Measurements from ENCODE around the gene TNNC2.

Gene TNNC2

DNA sequence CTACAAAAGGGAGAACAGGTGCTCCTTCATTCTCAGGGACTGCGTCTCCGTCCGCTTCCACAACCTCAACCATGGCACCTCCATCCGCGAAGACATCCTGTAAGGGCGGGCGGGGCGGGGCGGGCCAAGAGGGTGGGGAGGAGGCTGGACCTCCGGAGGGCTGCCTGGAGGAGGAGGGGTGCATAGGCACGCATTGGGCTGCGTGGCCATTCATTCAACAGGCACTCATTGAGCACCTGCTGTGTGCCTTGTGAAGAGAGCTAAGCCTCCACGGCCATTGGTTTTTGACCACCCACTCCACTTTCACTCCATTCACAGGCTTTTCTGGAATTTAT, 30.7 kb upstream of the TNNC2 start:
- peak; percentile 82 for DNase-seq (ENCODE audit: low read depth)
- TF ChIP-seq, protein P1, sequence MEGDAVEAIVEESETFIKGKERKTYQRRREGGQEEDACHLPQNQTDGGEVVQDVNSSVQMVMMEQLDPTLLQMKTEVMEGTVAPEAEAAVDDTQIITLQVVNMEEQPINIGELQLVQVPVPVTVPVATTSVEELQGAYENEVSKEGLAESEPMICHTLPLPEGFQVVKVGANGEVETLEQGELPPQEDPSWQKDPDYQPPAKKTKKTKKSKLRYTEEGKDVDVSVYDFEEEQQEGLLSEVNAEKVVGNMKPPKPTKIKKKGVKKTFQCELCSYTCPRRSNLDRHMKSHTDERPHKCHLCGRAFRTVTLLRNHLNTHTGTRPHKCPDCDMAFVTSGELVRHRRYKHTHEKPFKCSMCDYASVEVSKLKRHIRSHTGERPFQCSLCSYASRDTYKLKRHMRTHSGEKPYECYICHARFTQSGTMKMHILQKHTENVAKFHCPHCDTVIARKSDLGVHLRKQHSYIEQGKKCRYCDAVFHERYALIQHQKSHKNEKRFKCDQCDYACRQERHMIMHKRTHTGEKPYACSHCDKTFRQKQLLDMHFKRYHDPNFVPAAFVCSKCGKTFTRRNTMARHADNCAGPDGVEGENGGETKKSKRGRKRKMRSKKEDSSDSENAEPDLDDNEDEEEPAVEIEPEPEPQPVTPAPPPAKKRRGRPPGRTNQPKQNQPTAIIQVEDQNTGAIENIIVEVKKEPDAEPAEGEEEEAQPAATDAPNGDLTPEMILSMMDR (IDR thresholded peaks at IDR 0.05; ENCODE audit: insufficient read depth, low read depth, low read length, missing control alignments) = no peak
- H3K4me3 ChIP-seq (ENCODE audit: low read depth, low read length) = peak overlapping the region; percentile 81

DNA sequence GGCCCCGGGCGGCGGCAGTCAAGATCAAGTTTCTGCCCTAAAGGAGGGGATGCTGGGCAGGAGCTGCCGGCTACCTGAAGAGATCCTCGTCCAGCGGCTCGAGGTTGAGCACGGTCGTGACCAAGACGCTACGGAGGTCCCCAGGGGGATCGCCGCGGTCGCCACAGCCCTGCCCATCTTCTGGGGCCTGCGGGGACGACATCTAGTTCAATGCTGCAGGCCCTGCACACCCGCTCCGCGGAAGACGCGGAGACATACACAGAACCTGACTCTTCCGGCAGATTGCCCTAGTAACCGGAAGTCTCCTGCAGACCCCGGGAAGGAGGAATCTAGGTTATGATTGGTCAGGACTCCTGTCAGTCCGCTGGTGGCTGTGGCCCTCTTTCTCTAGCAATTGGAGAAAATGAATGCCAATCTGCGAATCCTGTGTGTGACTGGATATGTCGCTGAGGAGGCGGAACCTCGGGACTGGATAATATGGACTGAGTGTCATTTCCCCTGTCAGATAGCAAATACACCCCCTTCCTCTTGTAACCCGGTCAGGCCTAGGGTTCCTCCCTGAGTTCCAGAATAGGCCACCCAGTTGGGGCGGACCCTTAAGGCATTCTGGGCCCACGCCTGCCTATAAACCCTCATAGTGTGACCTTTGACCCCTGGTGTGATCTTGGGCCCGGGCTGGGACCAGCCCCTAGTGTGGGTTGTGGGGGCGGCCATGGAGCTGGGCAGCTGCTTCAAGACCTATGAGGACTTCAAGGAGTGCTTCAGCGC, 30.2 kb upstream of the TNNC2 start, which contains the start of the genes ACOT8 and ZSWIM3:
ACOT8 (minus strand) TSS at position 279 of the 768 bp plus-strand sequence; CDS start at position 202, 77 bp downstream.
ZSWIM3 (plus strand) TSS at position 501 of the 768 bp plus-strand sequence; CDS start at position 713, 212 bp downstream.
- peak; percentile 100 for DNase-seq (ENCODE audit: low read depth)
- TF ChIP-seq, protein P1 (IDR thresholded peaks at IDR 0.05; ENCODE audit: insufficient read depth, low read depth, low read length, missing control alignments) = no peak
- peak within 1 kb of the TSS; percentile 81 for H3K4me3 ChIP-seq (ENCODE audit: low read depth, low read length)

DNA sequence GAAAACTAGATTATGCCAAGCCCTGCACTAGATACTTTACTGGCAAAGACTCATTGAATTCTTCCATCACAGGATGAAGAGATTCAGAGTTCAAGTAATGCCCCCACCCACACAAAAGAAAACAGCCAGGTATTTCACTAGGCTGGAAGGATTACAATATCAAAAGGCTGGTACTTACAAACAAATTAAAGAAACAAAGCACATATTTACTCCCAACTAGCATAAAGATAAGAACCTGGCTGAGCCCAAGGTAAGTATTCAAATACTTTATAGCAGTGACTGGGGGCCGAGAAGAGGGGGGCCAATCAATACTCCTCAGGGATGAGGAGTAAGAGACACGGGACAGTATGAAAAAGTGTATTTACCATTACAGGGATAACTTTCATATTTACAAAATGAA, 26.4 kb upstream of the TNNC2 start:
- TF ChIP-seq, protein P1 (IDR thresholded peaks at IDR 0.05; ENCODE audit: insufficient read depth, low read depth, low read length, missing control alignments) = no peak
- DNase-seq (ENCODE audit: low read depth) = no peak
- no peak overlapping the region for H3K4me3 ChIP-seq (ENCODE audit: low read depth, low read length)

DNA sequence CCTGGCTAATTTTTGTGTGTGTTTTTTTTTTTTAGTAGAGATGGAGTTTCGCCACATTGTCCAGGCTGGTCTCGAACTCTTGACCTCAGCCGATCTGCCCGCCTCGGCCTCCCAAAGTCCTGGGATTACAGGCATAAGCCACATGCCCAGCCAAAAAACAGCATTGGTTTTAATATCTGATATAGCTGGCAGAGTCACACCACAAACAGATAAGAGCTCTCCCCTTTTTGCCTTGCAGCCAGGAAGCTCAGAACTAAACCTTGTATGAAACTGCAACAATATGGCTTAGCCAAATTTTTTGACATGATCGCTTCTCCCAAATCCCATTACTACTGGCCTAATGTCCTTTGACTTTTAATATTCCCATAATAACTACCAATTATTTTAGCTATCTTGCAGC, 25.2 kb upstream of the TNNC2 start:
- TF ChIP-seq, protein P1 (IDR thresholded peaks at IDR 0.05; ENCODE audit: insufficient read depth, low read depth, low read length, missing control alignments) = no peak
- DNase-seq (ENCODE audit: low read depth) = no peak
- H3K4me3 ChIP-seq (ENCODE audit: low read depth, low read length) = no peak overlapping the region

DNA sequence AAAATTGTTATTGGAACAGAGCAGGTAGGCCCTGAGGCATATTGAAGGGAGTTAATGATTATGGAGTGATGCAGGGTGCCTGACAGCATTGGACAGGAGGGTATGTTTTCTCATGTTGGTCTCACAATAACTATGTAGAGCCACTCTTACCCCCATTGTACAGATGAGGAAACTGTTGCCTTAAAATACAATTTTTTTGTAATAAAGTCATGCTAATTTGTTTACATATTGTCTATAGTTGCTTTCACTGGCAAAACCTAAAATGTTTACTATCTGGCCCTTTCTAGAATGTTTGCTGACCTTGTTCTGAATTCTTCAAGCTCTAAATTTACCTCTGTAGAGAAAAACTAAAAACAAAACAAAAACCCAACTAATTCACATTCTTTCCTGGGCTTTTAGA, 24.4 kb upstream of the TNNC2 start:
- no peak for DNase-seq (ENCODE audit: low read depth)
- TF ChIP-seq, protein P1 (IDR thresholded peaks at IDR 0.05; ENCODE audit: insufficient read depth, low read depth, low read length, missing control alignments) = no peak
- no peak overlapping the region for H3K4me3 ChIP-seq (ENCODE audit: low read depth, low read length)

DNA sequence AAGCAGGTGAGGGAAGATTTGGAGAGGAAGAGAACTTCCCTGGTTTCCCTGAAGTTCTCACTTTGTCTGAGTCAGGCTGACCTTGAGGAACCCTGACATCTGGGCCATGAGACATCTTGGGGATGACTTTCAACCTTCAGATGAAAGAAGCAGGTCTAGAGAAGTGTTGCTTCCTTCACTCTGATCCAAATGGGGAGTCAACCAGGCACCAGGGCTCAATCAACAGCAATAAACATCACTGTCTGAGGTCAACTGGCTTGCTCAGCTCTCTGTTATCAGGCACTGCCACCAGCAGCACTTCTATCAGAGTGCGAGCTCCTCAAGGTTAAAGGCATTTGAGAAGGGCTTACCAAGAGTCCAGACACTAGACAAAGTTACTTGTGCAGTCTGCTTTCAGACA, 23.8 kb upstream of the TNNC2 start:
- no peak for DNase-seq (ENCODE audit: low read depth)

More for the DNA sequence above, 23.8 kb upstream of the TNNC2 start:
- no peak overlapping the region for H3K4me3 ChIP-seq (ENCODE audit: low read depth, low read length)
- TF ChIP-seq, protein P1 (IDR thresholded peaks at IDR 0.05; ENCODE audit: insufficient read depth, low read depth, low read length, missing control alignments) = no peak

All from GM12865 (cell line).